HG03439 (cell line): Measurements from ENCODE around the gene LIMK1.
"Not testable (repeated sequence)": the region's sequence is repeated elsewhere in the genome, so short reads cannot be mapped to it uniquely, and the experiment has no call there.

Experiments
- ATAC-seq: cut with Tn5 transposase; IDR thresholded peaks from one replicate; pipeline ENCODE4 v1.9.1; 2021; ENCODE audit warnings: mild to moderate bottlenecking, moderate library complexity; ENCODE audit not compliant: unreplicated experiment

LIMK1 gene

GRCh38 chr7:74083117-74083876 lies at the start of gene LIMK1:
TSS of gene LIMK1 (plus strand) at chr7:74083804. CDS start at chr7:74083991, 187 bp downstream.
- ATAC-seq: peak; percentile 56

- no peak for ATAC-seq
Observed at GRCh38 chr7:74037609-74038008, 46.0 kb upstream of the LIMK1 start.

- no peak for ATAC-seq
Observed at GRCh38 chr7:74038194-74038961, 45.2 kb upstream of the LIMK1 start.

GRCh38 chr7:74039337-74039736 lies 44.3 kb upstream of the LIMK1 start:
- no peak for ATAC-seq

GRCh38 chr7:74040101-74040790 lies 43.4 kb upstream of the LIMK1 start:
- ATAC-seq: no peak

GRCh38 chr7:74040791-74041520 lies 42.6 kb upstream of the LIMK1 start:
- ATAC-seq: no peak

- ATAC-seq: no peak
Observed at GRCh38 chr7:74042746-74043522, 40.7 kb upstream of the LIMK1 start.

- no peak for ATAC-seq
Observed at GRCh38 chr7:74043523-74043951, 40.1 kb upstream of the LIMK1 start.

- no peak for ATAC-seq
Observed at GRCh38 chr7:74044366-74045350, 38.9 kb upstream of the LIMK1 start.

GRCh38 chr7:74046581-74046980 lies 37.0 kb upstream of the LIMK1 start:
- not testable (repeated sequence) for ATAC-seq

- no peak for ATAC-seq
Observed at GRCh38 chr7:74047804-74048380, 35.7 kb upstream of the LIMK1 start.

- no peak for ATAC-seq
Observed at GRCh38 chr7:74048999-74049599, 34.5 kb upstream of the LIMK1 start.

- no peak for ATAC-seq
Observed at GRCh38 chr7:74049997-74050798, 33.4 kb upstream of the LIMK1 start.

- no peak for ATAC-seq
Observed at GRCh38 chr7:74051193-74051592, 32.4 kb upstream of the LIMK1 start.

GRCh38 chr7:74051629-74052410 lies 31.8 kb upstream of the LIMK1 start:
- no peak for ATAC-seq

- ATAC-seq: no peak
Observed at GRCh38 chr7:74052628-74053027, 31.0 kb upstream of the LIMK1 start.
